Right lobe of liver (tissue), 6 donors: ENCODE measurements around the gene PTK7. TPM values are rescaled to one million over a fixed set of nuclear protein-coding genes. Genes with fewer than 3 reads are reported as not detected.
"Not testable (repeated sequence)": the region's sequence is repeated elsewhere in the genome, so short reads cannot be mapped to it uniquely, and the experiment has no call there.

ENCODE experiments used
- ATAC-seq, 4 donors: fragments of 200-7000 bp; cut with Tn5 transposase; one replicate each; pipeline ENCODE4 v1.9.1; 2020; ENCODE audit warnings: mild to moderate bottlenecking in 4 of 4, moderate library complexity in 4 of 4
- DNase-seq, 3 donors: peaks; one replicate each; pipeline ENCODE4 v3.0.0-alpha.2; 2020
- H3K27ac ChIP-seq, 3 donors: fragments of 200-600 bp; one replicate each; pipeline ENCODE4 v1.8.0; 2022
- H3K27me3 ChIP-seq, 2 donors: fragments of 200-600 bp; one replicate each; pipeline ENCODE4 v1.8.0; 2022
- H3K36me3 ChIP-seq, 4 donors: fragments of 200-600 bp; sonication (generic) in 1 of 4; one replicate each; pipeline versions ENCODE4 v1.5.1 to v1.8.0; 2017 to 2022; ENCODE audit warnings: control low read depth in 1 of 4
- H3K4me1 ChIP-seq, 4 donors: fragments of 200-600 bp; sonication (generic) in 1 of 4; one replicate each; pipeline versions ENCODE4 v1.5.1 to v1.8.0; 2017 to 2022; ENCODE audit warnings: control low read depth in 1 of 4
- H3K4me3 ChIP-seq, 3 donors: fragments of 200-600 bp; one replicate each; pipeline ENCODE4 v1.8.0; 2022
- H3K9me3 ChIP-seq, 4 donors: fragments of 200-600 bp; sonication (generic) in 1 of 4; one replicate each; pipeline versions ENCODE4 v1.5.1 to v1.8.0; 2017 to 2022; ENCODE audit warnings: control low read depth in 1 of 4
- POLR2A ChIP-seq: fragments of 450-650 bp; IDR thresholded peaks from one replicate; pipeline ENCODE4 v1.6.1; 2017; ENCODE audit warnings: antibody characterized with exemption, mild to moderate bottlenecking
- WGBS: methylation state at CpG from one replicate; pipeline ENCODE4 v1.1.6; 2018; ENCODE audit warnings: low coverage, low lambda C conversion rate; ENCODE audit not compliant: insufficient coverage; ENCODE audit errors: missing lambda C conversion rate; 5-methylcytosine and 5-hydroxymethylcytosine counted together
- intact Hi-C, 2 donors: fragments of 100-400 bp; cut with DNase I; formaldehyde crosslinking; loops; one replicate each; pipeline versions ENCODE4 v1.11.2 to v1.14.1; 2022
- total RNA-seq, 6 experiments: library from RNA; depleted of rRNA in 2 of 6; stranded (reverse); fragments of >200 nt in 2 of 6; fragmentation: NEBNext Ultra II Directional in 3 of 6; extraction: Animal tissue kit (Norgen Biotek cat#: 25700) in 3 of 6; gene quantifications; one replicate each; pipeline versions ENCODE4 v1.1.0 to v1.2.4, GENCODE V29; 2016 to 2023
- TF ChIP-seq, protein P1 (sequence below), 4 donors: fragments of 200-600 bp in 3 of 4; fragments of 450-650 bp in 1 of 4; IDR thresholded peaks; one replicate each; pipeline versions ENCODE4 v1.5.1 to v1.8.0; 2016 to 2022; ENCODE audit warnings: antibody characterized with exemption in 4 of 4, mild to moderate bottlenecking in 2 of 4
- donor health status: DM: no; HTN: yes; CAD: no.
- donor health status: DM: no; HTN: no; CAD: no.
- donor health status: DM: no; HTN: no; CAD: no.
- donor health status: DM: no; HTN: yes; CAD: no.
- donor health status: DM: no; HTN: yes; CAD: no.

PTK7 gene
- total RNA-seq, 6 experiments from 2014 or later = 0.55 to 1.8 (median 0.99) TPM

DNA sequence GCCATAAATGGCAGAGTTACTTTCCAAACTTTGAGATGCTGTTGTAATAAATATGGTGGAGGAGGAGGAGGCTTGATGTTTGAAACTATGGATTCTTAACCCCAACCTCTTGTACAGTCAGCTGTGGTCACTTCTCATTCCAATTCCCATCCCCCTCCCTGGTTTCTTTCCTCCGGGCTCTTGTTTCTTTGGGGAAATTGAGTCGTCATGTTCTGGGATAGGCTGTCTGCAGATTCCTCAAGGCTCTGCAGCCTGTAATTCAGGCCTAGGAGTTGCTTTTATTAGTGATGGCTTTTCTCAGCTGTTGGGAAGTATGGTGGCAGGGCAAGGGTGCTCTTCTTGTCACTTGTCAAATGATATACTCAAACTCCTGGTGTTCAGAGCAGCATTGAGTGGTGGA lies 2.6 kb downstream of the PTK7 start:
- WGBS = 100% methylated on average over 1 of the region's 2 CpGs
- intact Hi-C loops = no loop called here
- DNase-seq = no peak

DNA sequence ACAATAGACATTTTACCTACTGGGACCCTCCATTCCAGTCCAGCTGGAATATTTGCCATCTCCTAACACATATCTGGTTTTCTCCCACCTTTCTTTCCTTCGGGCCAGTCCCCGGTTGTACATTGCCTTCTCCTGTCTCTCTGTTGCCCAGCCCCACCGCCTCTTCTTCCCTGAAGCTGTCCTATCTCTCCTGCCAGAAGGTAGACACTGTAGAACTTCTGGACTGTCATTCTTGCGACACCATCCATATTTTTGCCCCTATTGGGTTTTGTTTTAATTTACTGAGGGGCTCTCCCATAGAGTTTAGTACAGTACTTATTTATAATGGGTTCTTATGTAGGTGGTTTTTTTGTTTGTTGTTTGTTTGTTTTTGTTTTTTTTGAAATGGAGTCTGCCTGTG lies 4.9 kb downstream of the PTK7 start:
- Histone ChIP-seq H3K36me3 (no peaks in the 10 kb centered on the region), H3K9me3 (no peaks in the 10 kb centered on the region), H3K27ac (no peak overlapping the region), H3K27me3 (no peaks in the 10 kb centered on the region), H3K4me1 (peaks cover 0 to 2% (median 0%) of the 10 kb centered on the region in 4 donors), H3K4me3 (no peak overlapping the region)
- 88% methylated on average over 4 of the region's 4 CpGs for WGBS
- TF ChIP-seq, protein P1, sequence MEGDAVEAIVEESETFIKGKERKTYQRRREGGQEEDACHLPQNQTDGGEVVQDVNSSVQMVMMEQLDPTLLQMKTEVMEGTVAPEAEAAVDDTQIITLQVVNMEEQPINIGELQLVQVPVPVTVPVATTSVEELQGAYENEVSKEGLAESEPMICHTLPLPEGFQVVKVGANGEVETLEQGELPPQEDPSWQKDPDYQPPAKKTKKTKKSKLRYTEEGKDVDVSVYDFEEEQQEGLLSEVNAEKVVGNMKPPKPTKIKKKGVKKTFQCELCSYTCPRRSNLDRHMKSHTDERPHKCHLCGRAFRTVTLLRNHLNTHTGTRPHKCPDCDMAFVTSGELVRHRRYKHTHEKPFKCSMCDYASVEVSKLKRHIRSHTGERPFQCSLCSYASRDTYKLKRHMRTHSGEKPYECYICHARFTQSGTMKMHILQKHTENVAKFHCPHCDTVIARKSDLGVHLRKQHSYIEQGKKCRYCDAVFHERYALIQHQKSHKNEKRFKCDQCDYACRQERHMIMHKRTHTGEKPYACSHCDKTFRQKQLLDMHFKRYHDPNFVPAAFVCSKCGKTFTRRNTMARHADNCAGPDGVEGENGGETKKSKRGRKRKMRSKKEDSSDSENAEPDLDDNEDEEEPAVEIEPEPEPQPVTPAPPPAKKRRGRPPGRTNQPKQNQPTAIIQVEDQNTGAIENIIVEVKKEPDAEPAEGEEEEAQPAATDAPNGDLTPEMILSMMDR (IDR thresholded peaks at IDR 0.05) = no peak
- TF ChIP-seq POLR2A = no peak
- DNase-seq (no peak), ATAC-seq (no peak)
- intact Hi-C loops = no loop called here

More for the DNA sequence above, 2.6 kb downstream of the PTK7 start:
- Histone ChIP-seq H3K27ac (no peak overlapping the region), H3K9me3 (no peaks in the 10 kb centered on the region), H3K36me3 (peaks cover 0 to 7% (median under 1%) of the 10 kb centered on the region in 4 donors), H3K4me1 (peaks cover 0 to 5% (median under 1%) of the 10 kb centered on the region in 4 donors), H3K4me3 (no peak overlapping the region), H3K27me3 (no peaks in the 10 kb centered on the region)
- ATAC-seq = no peak
- TF ChIP-seq, protein P1 (IDR thresholded peaks at IDR 0.05) = no peak
- no peak for TF ChIP-seq POLR2A

DNA sequence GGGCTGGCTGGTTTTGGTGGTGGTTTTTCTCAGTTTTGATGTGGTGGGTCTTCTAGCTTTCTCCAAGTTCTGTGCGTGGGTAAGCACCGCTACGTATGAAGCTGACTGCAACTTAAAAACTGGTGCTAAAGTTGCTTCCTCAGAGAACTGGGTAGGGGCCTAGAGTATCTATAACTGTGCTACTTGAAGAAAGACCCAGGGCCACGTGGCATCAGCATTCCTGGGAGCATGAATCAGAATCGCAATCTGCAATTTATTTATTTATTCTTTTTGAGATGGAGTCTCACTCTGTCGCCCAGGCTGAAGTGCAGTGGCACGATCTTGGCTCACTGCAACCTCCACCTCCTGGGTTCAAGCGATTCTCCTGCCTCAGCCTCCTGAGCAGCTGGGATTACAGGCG lies 5.8 kb downstream of the PTK7 start:
- intact Hi-C loops, ATAC-seq, H3K9me3 ChIP-seq, H3K4me3 ChIP-seq, H3K27ac ChIP-seq, DNase-seq, H3K4me1 ChIP-seq, H3K27me3 ChIP-seq, H3K36me3 ChIP-seq: not testable (repeated sequence)
- WGBS = 100% methylated on average over 3 of the region's 9 CpGs

DNA sequence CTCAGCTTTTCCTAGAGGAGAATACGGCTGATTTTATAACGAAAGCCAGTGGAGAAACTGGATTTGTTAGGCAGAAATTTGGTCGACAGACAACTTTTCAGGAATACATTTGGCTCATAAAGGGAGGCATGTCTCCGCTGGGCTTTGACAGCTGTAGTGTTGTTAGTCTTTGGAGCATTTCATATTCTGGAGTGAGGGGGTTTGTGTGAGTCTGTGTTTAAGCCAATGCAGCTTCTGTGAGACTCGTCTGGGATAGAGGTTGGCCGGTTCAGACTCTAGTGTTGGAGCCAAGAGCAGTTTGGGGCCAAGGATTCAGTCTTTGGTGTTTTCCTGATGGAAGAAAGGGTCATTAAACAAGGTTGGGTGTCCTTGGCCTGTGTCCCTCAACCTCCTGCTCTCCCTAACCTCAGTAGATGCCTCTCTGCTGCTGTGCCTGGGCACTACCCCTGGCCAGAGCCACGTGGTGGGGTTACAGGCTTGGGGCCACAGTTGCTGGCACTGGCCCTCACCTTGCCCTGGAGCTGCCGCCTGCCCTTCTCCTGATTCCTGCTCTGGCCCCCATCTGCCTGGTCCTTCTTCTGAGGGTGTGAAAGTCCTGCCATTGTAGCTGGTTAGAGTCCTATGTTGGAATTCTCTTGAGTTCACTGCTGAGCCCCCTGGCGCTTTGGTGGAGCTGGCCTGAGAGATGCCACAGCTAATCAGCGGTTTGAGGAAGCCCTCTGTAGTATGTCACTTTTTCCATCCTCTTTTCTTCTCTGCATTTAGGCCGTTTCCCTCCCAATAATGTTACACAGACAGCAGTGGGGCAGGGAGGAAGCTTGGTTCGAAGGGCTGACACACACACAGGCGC lies 6.9 kb downstream of the PTK7 start:
- Histone ChIP-seq H3K9me3 (no peaks in the 10 kb centered on the region), H3K4me3 (no peak overlapping the region), H3K27ac (no peak overlapping the region), H3K36me3 (no peaks in the 10 kb centered on the region), H3K27me3 (no peaks in the 10 kb centered on the region), H3K4me1 (peaks cover 0 to 2% (median 0%) of the 10 kb centered on the region in 4 donors)
- DNase-seq (no peak), ATAC-seq (no peak)
- WGBS = 83% methylated on average over 7 of the region's 13 CpGs
- intact Hi-C loops = no loop called here
- TF ChIP-seq, protein P1 (IDR thresholded peaks at IDR 0.05) = no peak
- no peak for TF ChIP-seq POLR2A

DNA sequence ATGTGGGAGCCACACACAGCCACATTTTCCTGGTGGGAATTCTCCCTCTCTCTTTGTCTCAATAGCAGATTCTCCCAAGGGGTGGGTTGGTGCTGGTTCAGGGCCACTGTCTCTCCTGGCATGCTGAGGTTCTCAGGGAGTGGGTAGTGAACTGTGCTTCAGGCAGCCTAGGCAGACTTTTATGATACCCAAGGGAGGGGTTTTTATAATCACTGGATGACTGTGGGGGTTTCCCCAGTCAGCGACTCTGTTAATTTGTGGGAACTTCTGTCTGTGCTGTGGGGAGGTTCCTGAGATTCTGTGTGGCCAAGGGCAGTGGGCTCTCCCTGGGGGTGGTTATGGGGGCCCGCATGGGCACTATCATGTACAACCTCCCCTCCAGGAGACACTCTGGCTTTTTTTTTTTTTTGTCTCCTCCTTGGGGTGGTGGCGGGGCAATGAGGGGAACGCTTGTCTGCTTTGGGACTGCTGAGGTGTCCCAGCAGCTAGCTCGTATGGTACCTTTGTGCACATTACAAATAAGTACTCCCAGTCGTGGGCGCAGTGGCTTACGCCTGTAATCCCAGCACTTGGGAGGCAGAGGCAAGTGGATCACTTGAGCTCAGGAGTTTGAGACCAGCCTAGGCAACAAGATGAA lies 10.0 kb downstream of the PTK7 start:
- ATAC-seq = no peak
- Histone ChIP-seq H3K27me3 (no peaks in the 10 kb centered on the region), H3K27ac (no peak overlapping the region), H3K4me3 (no peak overlapping the region), H3K9me3 (no peaks in the 10 kb centered on the region), H3K36me3 (no peaks in the 10 kb centered on the region), H3K4me1 (no peaks in the 10 kb centered on the region)
- intact Hi-C loops = no loop called here
- 71% methylated on average over 2 of the region's 8 CpGs for WGBS
- DNase-seq = no peak
- no peak for TF ChIP-seq POLR2A
- TF ChIP-seq, protein P1 (IDR thresholded peaks at IDR 0.05) = no peak
